ENCODE data around the gene COL3A1.

GRCh38 chr2:189047171-189047888, 73.2 kb downstream of the COL3A1 start:
- TF ChIP-seq CTCF (IDR thresholded peaks at IDR 0.05) (no peak), POLR2A (IDR thresholded peaks at IDR 0.05) (no peak)

Data from ovary (tissue), 3 donors.